MM.1S (cell line): ENCODE measurements around the gene ILF2.

Source experiments
- CTCF ChIP-seq: fragments of 300-600 bp; sonication (generic); IDR thresholded peaks from 2 replicates; pipeline ENCODE4 v1.5.1; 2016; ENCODE audit warnings: antibody characterized with exemption, low read length, mixed read lengths
- EZH2 ChIP-seq: fragments of 300-600 bp; sonication (generic); optimal IDR thresholded peaks from 2 replicates; pipeline ENCODE3; 2017; ENCODE audit warnings: low read depth, mild to moderate bottlenecking, antibody characterized with exemption, low read length, mixed read lengths

GRCh38 chr1:153651771-153652170 is 19.0 kb downstream of the ILF2 start:
- TF ChIP-seq CTCF: no peak
- no peak for TF ChIP-seq EZH2
